Natural killer cell (primary cell): ENCODE measurements around the gene KNDC1. TPM values are rescaled to one million over a fixed set of nuclear protein-coding genes. Genes with fewer than 3 reads are reported as not detected.

Source experiments
- ATAC-seq, 3 donors: fragments of 150-1000 bp in 2 of 3; fragments of 200-7000 bp in 1 of 3; cut with Tn5 transposase; 1 replicate in 1 of 3; 2 replicates in 2 of 3; pipeline ENCODE4 v1.10.0; 2021; ENCODE audit warnings: mild to moderate bottlenecking in 2 of 3, moderate library complexity in 2 of 3
- DNase-seq, 2 donors: peaks; one replicate each; pipeline versions ENCODE4 v3.0.0 to v3.0.0-alpha.2; 2013 to 2021; ENCODE audit warnings: mixed read lengths in 1 of 2
- H3K27ac ChIP-seq: one replicate; pipeline ENCODE4 v1.5.1; 2013; ENCODE audit warnings: mild to moderate bottlenecking, low read length
- H3K27me3 ChIP-seq: one replicate; pipeline ENCODE4 v1.6.1; 2013; ENCODE audit warnings: low read length; ENCODE audit not compliant: control insufficient read depth, insufficient read depth
- H3K36me3 ChIP-seq: one replicate; pipeline ENCODE4 v1.6.1; 2013; ENCODE audit warnings: low read length; ENCODE audit not compliant: control insufficient read depth, insufficient read depth
- H3K4me1 ChIP-seq: one replicate; pipeline ENCODE4 v1.6.1; 2013; ENCODE audit warnings: low read length; ENCODE audit not compliant: control insufficient read depth, insufficient read depth
- H3K4me3 ChIP-seq: one replicate; pipeline ENCODE4 v1.5.1; 2013; ENCODE audit warnings: low read length
- H3K9me3 ChIP-seq: one replicate; pipeline ENCODE4 v1.6.1; 2013; ENCODE audit warnings: low read length; ENCODE audit not compliant: control insufficient read depth, insufficient read depth
- H3K27ac Mint-ChIP-seq, 2 donors: one replicate each; pipeline ENCODE4 v1.8.0; 2022; ENCODE audit warnings: mild to moderate bottlenecking in 2 of 2, mixed read lengths in 2 of 2, moderate library complexity in 1 of 2
- H3K27me3 Mint-ChIP-seq, 2 donors: one replicate each; pipeline ENCODE4 v1.8.0; 2022; ENCODE audit warnings: low read depth in 2 of 2, mixed read lengths in 2 of 2
- H3K36me3 Mint-ChIP-seq: one replicate; pipeline ENCODE4 v1.8.0; 2022; ENCODE audit warnings: mixed read lengths
- H3K4me1 Mint-ChIP-seq, 2 donors: one replicate each; pipeline ENCODE4 v1.8.0; 2022; ENCODE audit warnings: mixed read lengths in 2 of 2
- H3K4me3 Mint-ChIP-seq: one replicate; pipeline ENCODE4 v1.8.0; 2022; ENCODE audit warnings: mild to moderate bottlenecking, moderate library complexity, mixed read lengths
- H3K9me3 Mint-ChIP-seq, 2 donors: one replicate each; pipeline ENCODE4 v1.8.0; 2022; ENCODE audit warnings: mixed read lengths in 2 of 2
- whole genome bisulfite sequencing: methylation state at CpG from one replicate; pipeline ENCODE4 v1.1.7; 2013; ENCODE audit warnings: missing lambda C conversion rate; ENCODE audit not compliant: insufficient coverage; 5-methylcytosine and 5-hydroxymethylcytosine counted together
- intact Hi-C: fragments of 100-400 bp; cut with micrococcal nuclease; formaldehyde crosslinking; loops from one replicate; pipeline ENCODE4 v1.14.2; 2022
- total RNA-seq, 4 donors: library from RNA; stranded (reverse); fragments of 120-200 nt in 1 of 4; gene quantifications; one replicate each; pipeline versions ENCODE4 v1.2.3 to v1.2.4, GENCODE V29; 2013 to 2022
- TF ChIP-seq, protein P1 (sequence below): fragments of 200-600 bp; IDR thresholded peaks from one replicate; pipeline ENCODE4 v1.8.0; 2022; ENCODE audit warnings: antibody characterized with exemption

KNDC1 gene
- total RNA-seq, 3 donors from 2014 or later (not counting 1 experiment from before 2014, with no cell fraction given), result 2.1 to 5.9 TPM; not detected in 1

DNA sequence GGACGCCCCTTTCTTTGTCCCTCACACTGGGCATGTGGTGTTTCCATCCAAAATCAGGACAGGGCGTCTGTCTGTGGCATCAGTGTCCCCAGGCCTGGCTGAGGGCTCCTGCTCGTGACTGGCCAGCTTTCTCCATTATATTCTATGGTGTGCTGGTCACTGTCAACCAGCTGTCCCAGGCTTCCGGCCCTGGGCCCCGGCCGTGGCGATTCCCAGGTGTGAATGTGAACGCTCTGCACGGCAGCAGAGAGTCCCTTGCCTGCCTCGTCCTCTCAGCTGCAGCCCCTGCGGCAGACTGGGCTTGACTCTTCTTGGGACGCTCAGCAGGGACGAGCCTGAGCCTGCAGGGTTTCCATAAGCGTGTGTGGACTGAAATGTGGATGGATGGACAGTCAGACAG lies 64.1 kb downstream of the KNDC1 start:
- ATAC-seq (no peak), DNase-seq (no peak)
- H3K9me3 Mint-ChIP-seq, result no peaks in the 10 kb centered on the region
- Histone ChIP-seq H3K4me3 (no peak overlapping the region), H3K27me3 (peaks cover 15% of the 10 kb centered on the region), H3K4me1 (peaks cover under 1% of the 10 kb centered on the region), H3K9me3 (no peaks in the 10 kb centered on the region), H3K27ac (no peak overlapping the region), H3K36me3 (no peaks in the 10 kb centered on the region)
- no peak overlapping the region for H3K4me3 Mint-ChIP-seq
- TF ChIP-seq, protein P1, sequence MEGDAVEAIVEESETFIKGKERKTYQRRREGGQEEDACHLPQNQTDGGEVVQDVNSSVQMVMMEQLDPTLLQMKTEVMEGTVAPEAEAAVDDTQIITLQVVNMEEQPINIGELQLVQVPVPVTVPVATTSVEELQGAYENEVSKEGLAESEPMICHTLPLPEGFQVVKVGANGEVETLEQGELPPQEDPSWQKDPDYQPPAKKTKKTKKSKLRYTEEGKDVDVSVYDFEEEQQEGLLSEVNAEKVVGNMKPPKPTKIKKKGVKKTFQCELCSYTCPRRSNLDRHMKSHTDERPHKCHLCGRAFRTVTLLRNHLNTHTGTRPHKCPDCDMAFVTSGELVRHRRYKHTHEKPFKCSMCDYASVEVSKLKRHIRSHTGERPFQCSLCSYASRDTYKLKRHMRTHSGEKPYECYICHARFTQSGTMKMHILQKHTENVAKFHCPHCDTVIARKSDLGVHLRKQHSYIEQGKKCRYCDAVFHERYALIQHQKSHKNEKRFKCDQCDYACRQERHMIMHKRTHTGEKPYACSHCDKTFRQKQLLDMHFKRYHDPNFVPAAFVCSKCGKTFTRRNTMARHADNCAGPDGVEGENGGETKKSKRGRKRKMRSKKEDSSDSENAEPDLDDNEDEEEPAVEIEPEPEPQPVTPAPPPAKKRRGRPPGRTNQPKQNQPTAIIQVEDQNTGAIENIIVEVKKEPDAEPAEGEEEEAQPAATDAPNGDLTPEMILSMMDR, result no peak
- H3K36me3 Mint-ChIP-seq, result no peaks in the 10 kb centered on the region
- no peak overlapping the region for H3K27ac Mint-ChIP-seq
- H3K27me3 Mint-ChIP-seq, result peaks cover 36 to 38% of the 10 kb centered on the region in 2 donors
- intact Hi-C loops, result no loop called here
- 86% methylated on average over 12 of the region's 14 CpGs for WGBS
- H3K4me1 Mint-ChIP-seq, result peaks cover 0 to 5% of the 10 kb centered on the region in 2 donors

DNA sequence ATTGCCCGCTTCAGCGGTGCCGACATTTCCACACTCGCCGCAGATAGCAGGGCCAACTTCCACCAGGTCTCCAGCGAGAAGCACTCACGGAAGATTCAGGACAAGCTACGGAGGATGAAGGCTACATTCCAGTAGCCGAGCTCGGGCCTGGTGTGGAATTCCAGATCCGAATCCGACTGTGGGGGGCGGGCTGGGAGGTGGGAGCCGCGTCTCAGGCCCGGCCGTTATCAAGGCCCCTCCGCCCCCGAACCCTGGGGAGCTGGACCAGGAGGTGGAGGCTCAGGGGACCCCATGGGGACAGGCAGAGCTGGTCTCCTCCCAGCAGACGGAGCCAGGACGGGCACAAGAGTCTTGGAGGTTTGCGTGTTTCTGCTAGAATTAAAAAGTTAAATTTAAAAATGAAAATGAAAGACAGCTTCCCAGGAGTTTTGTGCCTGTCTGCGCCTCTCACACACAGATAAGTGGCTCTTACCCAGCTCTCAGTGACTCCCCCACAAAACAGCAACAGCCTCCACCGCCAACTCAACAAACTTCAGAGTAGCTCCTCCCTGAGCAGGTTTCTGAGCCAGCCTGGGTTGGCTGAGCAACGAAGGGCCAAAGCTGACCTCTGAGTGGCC lies 64.8 kb downstream of the KNDC1 start:
- Histone ChIP-seq H3K36me3 (no peaks in the 10 kb centered on the region), H3K27ac (no peak overlapping the region), H3K4me1 (peaks cover 6% of the 10 kb centered on the region), H3K9me3 (no peaks in the 10 kb centered on the region), H3K27me3 (peaks cover 19% of the 10 kb centered on the region), H3K4me3 (no peak overlapping the region)
- Mint-ChIP-seq H3K27ac (no peak overlapping the region), H3K27me3 (peaks cover 42% of the 10 kb centered on the region in 2 donors), H3K9me3 (no peaks in the 10 kb centered on the region), H3K4me1 (peaks cover 0 to 11% of the 10 kb centered on the region in 2 donors), H3K4me3 (no peak overlapping the region), H3K36me3 (no peaks in the 10 kb centered on the region)
- DNase-seq, result no peak
- TF ChIP-seq, protein P1, result no peak
- ATAC-seq, result no peak
- 88% methylated on average over 25 of the region's 25 CpGs for WGBS
- intact Hi-C loops, result no loop called here

DNA sequence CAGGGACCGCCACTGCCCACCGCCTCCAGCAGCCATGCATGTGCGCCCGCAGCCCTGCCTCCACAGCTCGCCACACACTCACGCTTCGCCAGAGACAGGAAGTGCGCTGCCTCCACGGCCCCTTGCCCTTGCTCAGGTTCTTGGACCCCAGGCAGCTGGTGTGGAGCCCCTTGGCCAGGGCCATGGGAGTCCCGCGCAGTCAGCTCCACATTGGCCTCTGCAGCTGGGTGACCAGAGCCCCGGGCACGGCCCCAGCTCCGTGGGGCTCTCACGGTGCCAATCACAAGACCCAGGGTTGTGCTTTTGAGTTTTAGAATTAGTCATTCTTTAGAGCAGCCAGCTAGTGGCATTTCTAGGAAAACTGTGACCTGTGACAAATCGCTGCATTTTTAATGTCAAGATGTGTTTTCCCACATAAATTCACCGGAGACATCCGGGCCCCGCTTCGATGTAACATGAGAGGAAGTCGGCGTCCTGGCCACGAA lies 65.7 kb downstream of the KNDC1 start:
- Histone ChIP-seq H3K36me3 (no peaks in the 10 kb centered on the region), H3K4me1 (peaks cover 6% of the 10 kb centered on the region), H3K9me3 (no peaks in the 10 kb centered on the region), H3K4me3 (no peak overlapping the region), H3K27me3 (peaks cover 19% of the 10 kb centered on the region), H3K27ac (no peak overlapping the region)
- ATAC-seq (no peak), DNase-seq (no peak)
- Mint-ChIP-seq H3K36me3 (no peaks in the 10 kb centered on the region), H3K4me3 (no peak overlapping the region), H3K27ac (no peak overlapping the region), H3K4me1 (peaks cover 0 to 10% of the 10 kb centered on the region in 2 donors), H3K27me3 (peaks cover 41 to 42% of the 10 kb centered on the region in 2 donors), H3K9me3 (no peaks in the 10 kb centered on the region)
- intact Hi-C loops, result no loop called here
- 56% methylated on average over 23 of the region's 23 CpGs for WGBS
- TF ChIP-seq, protein P1, result no peak
